NCI-H524 treated with DMSO at 0.1 percent for 48 hours (cell line): ENCODE data around the gene NOP53.

Experiments used
- DNase-seq: peaks from one replicate; lab custom pipeline; 2025; lab: John Stamatoyannopoulos, UW

Gene NOP53

GRCh38 chr19:47805313-47805712, 60.0 kb downstream of the NOP53 start:
- no peak for DNase-seq

- no peak for DNase-seq
These were observed 61.1 kb downstream of the NOP53 start for GRCh38 chr19:47806435-47806834.
